Pulmonary artery endothelial cell (primary cell): Measurements from ENCODE around the gene ANKRD10. TPM values are rescaled to one million over a fixed set of nuclear protein-coding genes. Genes with fewer than 3 reads are reported as not detected.

Experiments
- DNase-seq: peaks from one replicate; pipeline ENCODE4 v3.0.0-alpha.2; 2011; ENCODE audit warnings: low read depth, low spot score
- total RNA-seq: library from RNA; depleted of rRNA; stranded (reverse); fragments of >200 nt; gene quantifications from 2 replicates; pipeline ENCODE4 v1.2.3, GENCODE V29; 2014

Gene ANKRD10
- total RNA-seq, 1 donor from 2014 or later, result 61.5 TPM

GRCh38 chr13:110831437-110832204 lies 83.2 kb downstream of the ANKRD10 start:
- DNase-seq, result no peak

GRCh38 chr13:110830800-110831371 lies 84.0 kb downstream of the ANKRD10 start:
- no peak for DNase-seq

GRCh38 chr13:110830331-110830730 lies 84.5 kb downstream of the ANKRD10 start:
- no peak for DNase-seq

- DNase-seq, result no peak
These were observed 85.4 kb downstream of the ANKRD10 start for GRCh38 chr13:110829486-110829885.

GRCh38 chr13:110828705-110829104 lies 86.2 kb downstream of the ANKRD10 start:
- DNase-seq, result no peak

Other genes with a start within 250 kb of the ANKRD10 start
- 47.4 and 58.4 TPM in 2 replicates for gene CARS2, start 209.0 kb downstream of the ANKRD10 start, total RNA-seq
- 17.5 and 22.3 TPM in 2 replicates for gene ING1, start 201.4 kb downstream of the ANKRD10 start, total RNA-seq
- 155 and 220 TPM in 2 replicates for gene ARHGEF7, start 200.2 kb upstream of the ANKRD10 start, total RNA-seq